CD4-positive, alpha-beta T cell treated with Interferon gamma for 1 hour (primary cell): Measurements from ENCODE around the gene KANSL1L.

ENCODE experiments used
- DNase-seq: peaks from one replicate; pipeline ENCODE4 v3.0.0-alpha.2; 2020

Gene KANSL1L

DNA sequence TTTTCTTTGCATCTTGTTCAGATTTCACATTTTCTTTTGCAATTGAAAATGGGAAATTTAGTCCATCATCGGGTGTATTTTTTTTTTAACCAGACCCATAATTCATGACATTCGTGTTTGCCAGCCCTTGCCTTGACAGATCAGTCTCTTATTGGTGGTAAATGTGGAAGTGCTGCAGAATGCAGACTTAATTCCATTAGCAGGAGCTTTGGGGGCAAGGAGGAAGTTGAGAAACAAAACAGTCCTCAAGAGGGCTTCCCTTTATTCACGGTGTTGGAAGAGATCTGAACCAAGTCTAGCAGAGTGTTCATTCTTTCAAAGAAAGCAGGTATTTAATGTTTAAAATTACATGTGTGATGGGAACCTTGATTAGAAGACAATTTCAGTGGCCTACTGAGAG lies 185.3 kb downstream of the KANSL1L start:
- DNase-seq, result no peak

DNA sequence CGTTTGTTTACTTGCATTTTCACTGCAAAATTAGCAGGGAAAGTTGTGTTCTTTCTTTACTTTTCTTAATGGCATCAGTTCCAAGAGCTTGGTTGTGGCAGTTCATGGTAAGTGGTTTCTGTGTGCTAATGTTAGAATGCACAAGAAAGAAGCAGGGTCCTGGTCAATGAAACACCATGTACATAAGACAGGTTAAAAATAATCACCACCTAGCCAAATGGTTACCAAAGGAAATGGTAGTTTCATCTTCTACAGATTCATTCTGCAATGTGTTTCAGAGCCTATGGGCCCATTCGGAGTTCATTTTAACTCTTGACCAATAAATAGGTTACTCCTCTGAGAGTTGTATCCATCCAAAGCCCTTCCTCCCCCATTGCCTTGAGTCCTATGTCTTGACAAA lies 186.9 kb downstream of the KANSL1L start:
- DNase-seq, result no peak

DNA sequence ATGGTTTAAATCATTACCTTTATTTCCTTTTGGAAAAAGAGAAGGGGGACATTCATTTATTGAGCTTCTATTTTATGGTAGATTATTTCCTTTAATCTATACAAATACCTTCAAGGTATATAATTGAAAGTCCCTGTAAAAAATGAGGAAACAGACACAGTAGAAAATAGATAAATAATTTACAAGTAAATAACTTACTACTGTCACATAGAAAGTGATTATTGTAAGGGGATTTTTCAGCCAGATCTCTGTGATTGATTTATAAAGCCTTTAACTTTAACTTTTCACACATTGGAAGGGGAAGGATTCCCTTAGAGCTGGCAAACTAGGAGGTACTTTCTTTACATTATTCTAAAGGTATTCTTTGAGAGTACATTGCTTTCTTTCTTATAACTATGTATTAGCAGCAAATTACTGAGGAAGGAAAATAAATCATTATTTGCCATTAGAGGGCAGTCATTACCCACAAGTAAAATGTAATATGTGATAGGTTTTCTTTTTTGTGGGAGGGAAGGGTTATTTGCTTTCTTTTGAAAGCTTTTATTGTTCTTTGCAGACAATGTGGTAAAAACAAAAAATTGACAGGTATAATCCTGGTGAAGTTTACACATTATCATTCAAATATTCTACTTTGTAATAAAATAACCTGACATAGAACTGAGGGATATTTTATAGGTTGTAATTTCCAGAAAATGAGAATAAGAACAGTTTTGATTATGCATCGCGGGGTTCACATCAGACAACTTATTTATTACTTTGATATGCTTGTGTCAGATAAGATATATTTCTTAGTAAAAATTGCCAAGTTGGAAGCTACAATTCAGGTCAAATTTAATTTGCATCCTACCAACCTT lies 193.6 kb downstream of the KANSL1L start:
- no peak for DNase-seq

DNA sequence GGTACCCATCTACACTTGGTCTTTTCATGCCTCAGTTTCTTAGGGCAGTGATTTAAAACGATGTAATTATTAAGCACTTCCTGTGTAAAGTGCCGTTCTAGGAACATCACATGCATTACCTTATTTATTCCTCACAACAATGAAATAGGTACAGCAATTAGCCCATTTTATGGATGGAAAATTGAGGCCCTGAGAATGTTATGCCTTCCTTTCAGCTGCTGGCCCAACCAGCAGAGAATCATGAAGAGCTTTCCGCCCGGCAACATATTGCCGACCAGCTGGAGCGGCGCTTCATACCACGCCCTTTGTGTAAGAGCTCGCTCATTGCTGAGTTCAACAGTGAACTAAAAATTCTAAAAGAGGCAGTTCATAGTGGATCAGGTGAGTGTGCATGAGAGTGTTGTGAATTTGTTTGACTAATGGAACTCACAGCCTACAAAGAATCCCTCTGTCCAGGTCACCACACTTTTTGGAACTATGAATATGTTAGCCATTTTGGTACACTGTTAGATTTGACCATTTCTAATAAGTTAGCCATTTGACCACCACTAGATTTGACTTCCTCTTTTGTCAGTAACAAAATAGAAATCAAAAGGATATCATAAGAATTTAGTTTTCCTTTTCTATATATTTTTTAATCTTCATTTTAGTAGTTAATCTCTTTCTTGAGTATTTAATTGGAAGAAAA lies 194.4 kb downstream of the KANSL1L start:
- no peak for DNase-seq

DNA sequence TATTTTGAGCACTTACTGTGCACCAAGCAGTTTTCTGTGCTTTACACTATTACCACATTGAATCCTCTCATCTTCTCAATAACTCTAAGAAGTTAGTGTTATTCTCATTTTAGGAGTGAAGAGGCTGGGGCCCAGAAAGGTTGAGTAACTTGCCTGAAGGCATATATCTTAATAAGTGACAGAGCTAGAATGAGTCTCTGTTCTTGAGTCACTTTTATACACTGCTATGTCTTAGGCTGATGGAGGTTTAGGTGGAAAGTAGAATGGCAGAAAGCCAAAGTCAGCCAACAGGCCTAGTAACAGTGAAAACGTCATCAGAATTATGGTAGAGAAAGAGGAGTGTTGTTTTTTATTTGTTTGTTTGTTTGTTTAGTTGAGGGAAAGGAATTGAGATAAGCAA lies 196.6 kb downstream of the KANSL1L start:
- no peak for DNase-seq

DNA sequence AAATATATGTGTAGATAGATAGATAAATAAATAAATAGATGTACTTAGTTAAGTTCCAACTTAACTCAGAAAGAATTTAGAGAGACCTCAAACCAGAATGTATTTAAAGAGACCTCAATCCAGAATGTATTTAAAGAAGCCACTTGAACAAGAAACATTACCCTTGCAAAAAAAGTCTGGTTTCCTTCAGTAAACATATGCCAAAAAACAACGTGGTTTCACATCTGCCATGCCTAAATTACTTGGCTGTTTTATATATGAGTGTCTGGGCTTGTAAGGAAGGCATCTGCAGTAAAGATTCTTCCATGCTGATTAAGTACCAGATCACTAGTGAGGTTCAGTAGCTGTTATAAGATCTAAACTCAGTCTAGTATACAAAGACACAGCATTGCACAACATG lies 197.9 kb downstream of the KANSL1L start:
- DNase-seq, result no peak
